NCI-H2196 (cell line): Measurements from ENCODE around the gene HCN2.
"Not testable (repeated sequence)": the region's sequence is repeated elsewhere in the genome, so short reads cannot be mapped to it uniquely, and the experiment has no call there.

ENCODE experiments used
- DNase-seq: peaks from one replicate; lab custom pipeline; 2025; ENCODE audit not compliant: unreplicated experiment; lab: John Stamatoyannopoulos, UW

HCN2 gene

GRCh38 chr19:602391-603301 lies 13.0 kb downstream of the HCN2 start:
- DNase-seq, result no peak

GRCh38 chr19:603302-603639 lies 13.6 kb downstream of the HCN2 start:
- not testable (repeated sequence) for DNase-seq

- not testable (repeated sequence) for DNase-seq
These were observed 14.1 kb downstream of the HCN2 start for GRCh38 chr19:603779-604178.

- no peak for DNase-seq
These were observed 14.7 kb downstream of the HCN2 start for GRCh38 chr19:604355-604754.

GRCh38 chr19:605061-605971 lies 15.6 kb downstream of the HCN2 start:
- DNase-seq, result not testable (repeated sequence)

- DNase-seq, result no peak
These were observed 17.8 kb downstream of the HCN2 start for GRCh38 chr19:607301-608154.

GRCh38 chr19:608155-609003 lies 18.7 kb downstream of the HCN2 start:
- DNase-seq, result no peak

GRCh38 chr19:609004-609346 lies 19.3 kb downstream of the HCN2 start:
- no peak for DNase-seq

- no peak for DNase-seq
These were observed 20.6 kb downstream of the HCN2 start for GRCh38 chr19:610071-610800.

GRCh38 chr19:610801-611480 lies 21.3 kb downstream of the HCN2 start:
- DNase-seq, result no peak

GRCh38 chr19:611481-611868 lies 21.8 kb downstream of the HCN2 start:
- no peak for DNase-seq

GRCh38 chr19:612941-613340 lies 23.3 kb downstream of the HCN2 start:
- DNase-seq, result no peak

GRCh38 chr19:613732-614567 lies 24.3 kb downstream of the HCN2 start:
- DNase-seq, result no peak

GRCh38 chr19:615619-616018 lies 25.9 kb downstream of the HCN2 start:
- no peak for DNase-seq

- DNase-seq, result no peak
These were observed 26.5 kb downstream of the HCN2 start for GRCh38 chr19:616062-616700.

GRCh38 chr19:616747-617526 lies 27.3 kb downstream of the HCN2 start:
- DNase-seq, result no peak
